ENCODE data around the gene ACP4. TPM values are rescaled to one million over a fixed set of nuclear protein-coding genes. Genes with fewer than 3 reads are reported as not detected.

ACP4 gene
- total and polyA plus RNA-seq, 4 donors, result not detected

Other genes with a start within 250 kb of the ACP4 start
- 10 to 100 TPM in 1 of 2 donors, 1 to 10 TPM in 1; 5.7 to 12.2 TPM for gene LRRC4B, start 222.0 kb upstream of the ACP4 start, total RNA-seq
- gene LRRC4B, start 222.0 kb upstream of the ACP4 start, polyA plus RNA-seq, result 1 to 10 TPM in 1 of 2 donors, under 1 TPM in 1; 0.63 to 1.8 TPM
- under 1 TPM; 0.45 to 0.55 TPM for gene SYT3, start 150.5 kb upstream of the ACP4 start, total RNA-seq
- gene SYT3, start 150.5 kb upstream of the ACP4 start, polyA plus RNA-seq, result not detected
- not detected for gene C19orf81, start 141.0 kb upstream of the ACP4 start, total RNA-seq
- not detected for gene C19orf81, start 141.0 kb upstream of the ACP4 start, polyA plus RNA-seq
- 1 to 10 TPM in 1 of 2 donors, under 1 TPM in 1; 0.45 to 1.4 TPM for gene SHANK1, start 70.6 kb upstream of the ACP4 start, total RNA-seq
- 1 to 10 TPM in 1 of 2 donors, under 1 TPM in 1; 0.38 to 1.8 TPM for gene SHANK1, start 70.6 kb upstream of the ACP4 start, polyA plus RNA-seq
- 10 to 100 TPM in 1 of 2 donors, 1 to 10 TPM in 1; 8.4 to 28.7 TPM for gene CLEC11A, start 67.1 kb upstream of the ACP4 start, total RNA-seq
- gene CLEC11A, start 67.1 kb upstream of the ACP4 start, polyA plus RNA-seq, result 10 to 100 TPM in 1 of 2 donors, 1 to 10 TPM in 1; 2.0 to 17.7 TPM
- gene GPR32, start 20.0 kb upstream of the ACP4 start, total RNA-seq, result not detected
- not detected for gene GPR32, start 20.0 kb upstream of the ACP4 start, polyA plus RNA-seq
- gene KLK1, start 33.4 kb downstream of the ACP4 start, total RNA-seq, result 1 to 10 TPM in 1 of 2 donors, under 1 TPM in 1; 0.81 to 1.7 TPM
- gene KLK1, start 33.4 kb downstream of the ACP4 start, polyA plus RNA-seq, result 1 to 10 TPM; 2.6 to 6.3 TPM
- not detected for gene KLK15, start 43.2 kb downstream of the ACP4 start, total RNA-seq
- not detected for gene KLK15, start 43.2 kb downstream of the ACP4 start, polyA plus RNA-seq
- not detected for gene KLK3, start 64.5 kb downstream of the ACP4 start, total RNA-seq
- gene KLK3, start 64.5 kb downstream of the ACP4 start, polyA plus RNA-seq, result 1 to 10 TPM in 1 of 2 donors, not detected in 1; 1.4 TPM
- gene KLK2, start 83.0 kb downstream of the ACP4 start, total RNA-seq, result not detected
- gene KLK2, start 83.0 kb downstream of the ACP4 start, polyA plus RNA-seq, result not detected
- gene KLK4, start 121.0 kb downstream of the ACP4 start, total RNA-seq, result not detected
- gene KLK4, start 121.0 kb downstream of the ACP4 start, polyA plus RNA-seq, result not detected
- not detected for gene KLK5, start 162.6 kb downstream of the ACP4 start, total RNA-seq
- gene KLK5, start 162.6 kb downstream of the ACP4 start, polyA plus RNA-seq, result not detected
- gene KLK6, start 179.2 kb downstream of the ACP4 start, total RNA-seq, result not detected
- under 1 TPM in 1 of 2 donors, not detected in 1; 0.20 TPM for gene KLK6, start 179.2 kb downstream of the ACP4 start, polyA plus RNA-seq
- not detected for gene KLK7, start 193.5 kb downstream of the ACP4 start, total RNA-seq
- not detected for gene KLK7, start 193.5 kb downstream of the ACP4 start, polyA plus RNA-seq
- not detected for gene KLK8, start 211.2 kb downstream of the ACP4 start, total RNA-seq
- not detected for gene KLK8, start 211.2 kb downstream of the ACP4 start, polyA plus RNA-seq
- gene KLK10, start 229.3 kb downstream of the ACP4 start, total RNA-seq, result not detected
- under 1 TPM in 1 of 2 donors, not detected in 1; 0.08 TPM for gene KLK10, start 229.3 kb downstream of the ACP4 start, polyA plus RNA-seq
- gene KLK11, start 236.2 kb downstream of the ACP4 start, total RNA-seq, result not detected
- under 1 TPM; 0.25 to 0.43 TPM for gene KLK11, start 236.2 kb downstream of the ACP4 start, polyA plus RNA-seq
- gene KLK12, start 244.6 kb downstream of the ACP4 start, total RNA-seq, result not detected
- not detected for gene KLK12, start 244.6 kb downstream of the ACP4 start, polyA plus RNA-seq